Activated CD8-positive, alpha-beta memory T cell treated with anti-CD3 and anti-CD28 coated beads, Interleukin-2, amount 50 U/mL, for 4 hours (primary cell): ENCODE results near the gene TCAIM.
A peak's percentile ranks its signal among the peaks of the same experiment; 100 is the strongest.
"Not testable (repeated sequence)": the region's sequence is repeated elsewhere in the genome, so short reads cannot be mapped to it uniquely, and the experiment has no call there.

Source experiments
- DNase-seq: peaks from one replicate; pipeline ENCODE4 v3.0.0-alpha.2; 2020

The TCAIM gene

GRCh38 chr3:44416031-44417030, 77.8 kb downstream of the TCAIM start:
- no peak for DNase-seq

GRCh38 chr3:44418118-44418517, 79.6 kb downstream of the TCAIM start:
- DNase-seq: not testable (repeated sequence)

- DNase-seq: no peak
These were observed 80.0 kb downstream of the TCAIM start for GRCh38 chr3:44418549-44418948.

GRCh38 chr3:44419116-44419922, 80.8 kb downstream of the TCAIM start:
- no peak for DNase-seq

GRCh38 chr3:44419923-44420650, 81.5 kb downstream of the TCAIM start:
- no peak for DNase-seq

GRCh38 chr3:44420676-44421075, 82.1 kb downstream of the TCAIM start:
- DNase-seq: no peak

- no peak for DNase-seq
These were observed 82.7 kb downstream of the TCAIM start for GRCh38 chr3:44421280-44421679.

- no peak for DNase-seq
These were observed 86.2 kb downstream of the TCAIM start for GRCh38 chr3:44424758-44425157.

- no peak for DNase-seq
These were observed 89.1 kb downstream of the TCAIM start for GRCh38 chr3:44427683-44428082.

GRCh38 chr3:44428910-44429309, 90.3 kb downstream of the TCAIM start:
- no peak for DNase-seq

GRCh38 chr3:44429459-44429858, 90.9 kb downstream of the TCAIM start:
- DNase-seq: no peak

GRCh38 chr3:44430466-44430865, 91.9 kb downstream of the TCAIM start:
- DNase-seq: no peak

- no peak for DNase-seq
These were observed 96.4 kb downstream of the TCAIM start for GRCh38 chr3:44434834-44435510.

GRCh38 chr3:44436181-44436580, 97.6 kb downstream of the TCAIM start:
- no peak for DNase-seq

GRCh38 chr3:44437800-44438199, 99.2 kb downstream of the TCAIM start:
- no peak for DNase-seq

GRCh38 chr3:44439499-44440295, 101.1 kb downstream of the TCAIM start:
- DNase-seq: peak; percentile 41

- no peak for DNase-seq
These were observed 104.2 kb downstream of the TCAIM start for GRCh38 chr3:44442596-44443309.

- DNase-seq: no peak
These were observed 105.9 kb downstream of the TCAIM start for GRCh38 chr3:44444437-44444836.

- no peak for DNase-seq
These were observed 106.5 kb downstream of the TCAIM start for GRCh38 chr3:44444896-44445691.

GRCh38 chr3:44445786-44446185, 107.2 kb downstream of the TCAIM start:
- no peak for DNase-seq
